ENCODE results near the gene MTERF1. TPM values are rescaled to one million over a fixed set of nuclear protein-coding genes. Genes with fewer than 3 reads are reported as not detected.

The MTERF1 gene
- total and polyA plus RNA-seq, 9 of the 15 experiments (the other 6 are each of a cell fraction or from before 2014, with no cell fraction given), result 15.7 to 49.2 (median 29.1) TPM

- TF ChIP-seq TOE1 (IDR thresholded peaks at IDR 0.05; ENCODE audit: borderline replicate concordance), result no peak
- no peak for TF ChIP-seq TOE1 (CRISPR knock-in tag; IDR thresholded peaks at IDR 0.05; ENCODE audit: borderline replicate concordance, low read depth)
- no peak for TF ChIP-seq ZFP36 (IDR thresholded peaks at IDR 0.05; ENCODE audit: low read depth, low read length, partially characterized antibody)
- TF ChIP-seq ID3 (CRISPR knock-in tag; IDR thresholded peaks at IDR 0.05), result no peak
- TF ChIP-seq ID3 (tag; IDR thresholded peaks at IDR 0.05), result peak; percentile 59; the same call in 1 of the 2 replicates
- 0 out of 2 replicates have a peak, but pooled peaks have one; percentile 34 for TF ChIP-seq MTA3 (IDR thresholded peaks at IDR 0.05; ENCODE audit: borderline replicate concordance)
- no peak for TF ChIP-seq ZBTB49 (CRISPR knock-in tag; IDR thresholded peaks at IDR 0.05; ENCODE audit: borderline replicate concordance)
- no peak for TF ChIP-seq SNAPC5 (CRISPR knock-in tag; IDR thresholded peaks at IDR 0.05)
- TF ChIP-seq ZNF175 (CRISPR knock-in tag; IDR thresholded peaks at IDR 0.05; ENCODE audit: low read depth), result peak; percentile 97
- TF ChIP-seq NRF1 (conservative IDR thresholded peaks at IDR 0.05 in 1 of 2, IDR thresholded peaks at IDR 0.05 in 1 of 2), result no peak
- peak; percentile 35; the same call in 1 of the 2 replicates for TF ChIP-seq FOSL1 (tag; conservative IDR thresholded peaks at IDR 0.05)
- TF ChIP-seq ZNF639 (CRISPR knock-in tag; conservative IDR thresholded peaks at IDR 0.05 in 1 of 2, IDR thresholded peaks at IDR 0.05 in 1 of 2), result no peak
- no peak for TF ChIP-seq NFE2L1 (tag; IDR thresholded peaks at IDR 0.05; ENCODE audit: borderline replicate concordance, low read depth)
- TF ChIP-seq MEIS2 (IDR thresholded peaks at IDR 0.05; ENCODE audit: partially characterized antibody), result peak; percentile 18
- TF ChIP-seq ARID1B (IDR thresholded peaks at IDR 0.05), result 0 out of 2 replicates have a peak, but pooled peaks have one; percentile 51
- no peak for TF ChIP-seq TAF15 (IDR thresholded peaks at IDR 0.05; ENCODE audit: low read depth, low read length)
- TF ChIP-seq BHLHE40 (IDR thresholded peaks at IDR 0.05; ENCODE audit: low read length), result peak; percentile 42; the same call in 1 of the 2 replicates
- no peak for TF ChIP-seq ZNF324 (CRISPR knock-in tag; IDR thresholded peaks at IDR 0.05)
- peak; percentile 30; the same call in 1 of the 2 replicates for TF ChIP-seq PKNOX1 (IDR thresholded peaks at IDR 0.05)
- peak; percentile 45; the same call in 1 of the 2 replicates for TF ChIP-seq JUND (IDR thresholded peaks at IDR 0.05; ENCODE audit: borderline replicate concordance, low read depth, low read length)
- peak; percentile 39; the same call in 1 of the 3 replicates for TF ChIP-seq JUND (tag; IDR thresholded peaks at IDR 0.05; ENCODE audit: borderline replicate concordance, low read depth, low read length)
These were observed 28.2 kb downstream of the MTERF1 start (continued) for GRCh38 chr7:91852263-91852741.

All from K562 (cell line).